Hematopoietic multipotent progenitor cell treated with erythropoietin and hydrocortisone succinate and interleukin-3 and kit ligand, for 8 days (in vitro differentiated cells): ENCODE data around the gene AMIGO3.
A peak's percentile ranks its signal among the peaks of the same experiment; 100 is the strongest.
"Not testable (repeated sequence)": the region's sequence is repeated elsewhere in the genome, so short reads cannot be mapped to it uniquely, and the experiment has no call there.

Experiments
- DNase-seq: peaks from one replicate; pipeline ENCODE4 v3.0.0-alpha.2; 2015

The AMIGO3 gene

DNA sequence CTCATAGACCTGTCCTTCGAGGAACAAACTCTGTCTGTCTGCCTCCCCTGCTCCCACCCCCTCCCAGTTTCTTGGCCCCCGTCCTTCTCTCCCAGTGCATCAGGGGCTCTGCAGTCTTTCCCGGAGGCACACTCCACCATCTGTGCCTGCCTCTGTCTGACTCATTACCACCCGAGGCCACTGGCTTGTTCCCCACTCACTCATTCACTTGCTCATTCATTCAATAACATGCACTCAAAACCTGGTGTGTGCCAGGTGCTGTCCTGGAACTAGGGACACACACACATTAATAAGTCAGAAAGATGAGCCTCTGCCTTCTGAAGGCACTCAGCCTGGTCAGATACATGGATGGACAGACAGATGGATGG, 12.4 kb downstream of the AMIGO3 start:
- no peak for DNase-seq

DNA sequence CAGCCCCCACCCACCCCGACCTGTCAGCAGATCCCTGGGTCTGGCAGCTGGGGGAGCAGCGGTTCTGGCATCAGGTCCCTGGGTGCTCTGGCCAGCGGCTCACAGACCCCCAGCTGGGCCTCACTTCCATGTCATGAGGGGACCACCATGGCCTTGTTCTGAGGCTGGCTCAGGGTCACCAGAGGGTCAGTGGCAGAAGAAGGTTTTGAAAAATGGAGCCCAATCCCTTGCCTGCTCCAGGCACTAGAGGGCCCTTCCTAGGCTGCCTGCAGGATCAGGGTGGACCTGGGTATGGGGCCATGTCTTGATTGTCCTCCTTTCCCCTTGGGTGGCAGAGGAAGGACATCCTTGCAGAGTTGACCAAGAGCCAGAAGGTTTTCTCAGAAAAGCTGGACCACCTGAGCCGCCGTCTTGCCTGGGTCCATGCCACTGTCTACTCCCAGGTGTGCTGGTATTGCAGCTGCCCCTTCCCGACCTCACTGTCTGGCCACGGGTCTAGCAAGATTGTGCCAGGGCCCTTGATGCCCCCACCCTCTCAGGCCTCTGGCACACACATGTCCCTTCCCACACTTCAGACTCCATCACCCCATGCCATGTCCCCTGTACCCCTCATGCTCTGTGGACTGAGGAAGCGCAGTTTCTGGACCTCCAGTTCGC, 12.9 kb downstream of the AMIGO3 start:
- DNase-seq: no peak

DNA sequence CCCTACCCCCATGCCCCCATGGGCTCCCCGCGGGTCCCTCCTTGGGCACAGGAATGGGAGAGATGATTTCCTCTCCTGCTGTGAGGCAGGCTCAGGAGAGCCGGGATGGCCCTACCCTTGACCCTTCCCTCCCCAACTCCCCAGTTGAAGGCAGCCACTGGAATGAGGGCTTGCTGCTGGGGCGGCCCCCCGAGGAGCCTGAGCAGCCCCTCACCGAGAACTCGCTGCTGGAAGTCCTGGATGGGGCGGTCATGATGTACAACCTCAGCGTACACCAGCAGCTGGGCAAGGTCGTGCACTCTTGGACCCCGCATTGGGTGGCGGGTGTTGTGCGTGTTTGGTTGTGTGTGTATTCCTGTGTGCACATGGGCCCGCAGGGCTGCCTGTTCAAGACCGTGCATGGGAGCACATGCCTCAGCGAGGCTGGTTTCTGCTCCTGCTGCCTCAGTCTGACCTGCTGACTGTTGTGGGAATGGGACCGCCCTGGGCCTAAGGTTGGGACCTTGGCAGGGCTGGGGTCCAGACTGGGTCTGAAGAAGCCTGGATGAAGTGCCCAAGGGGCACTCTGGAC, 14.0 kb downstream of the AMIGO3 start:
- DNase-seq: no peak

DNA sequence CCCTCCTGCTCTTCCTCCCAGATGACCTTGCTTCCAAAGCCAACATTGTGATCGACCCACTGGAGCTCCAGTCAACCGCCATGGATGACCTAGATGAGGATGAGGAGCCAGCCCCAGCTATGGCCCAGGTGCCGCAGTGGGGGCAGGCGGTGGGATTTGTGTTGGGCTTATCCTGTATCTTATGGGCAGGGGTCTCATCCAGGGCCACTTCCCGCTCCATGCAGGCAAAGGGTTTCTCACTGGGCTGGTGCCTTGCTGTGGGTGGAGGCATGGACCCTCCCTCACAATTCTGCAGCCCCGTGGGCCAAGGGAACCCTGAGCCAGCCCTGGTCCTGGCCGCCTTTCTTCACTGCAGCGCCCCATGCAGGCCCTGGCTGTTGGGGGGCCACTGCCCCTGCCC, 14.9 kb downstream of the AMIGO3 start:
- no peak for DNase-seq

DNA sequence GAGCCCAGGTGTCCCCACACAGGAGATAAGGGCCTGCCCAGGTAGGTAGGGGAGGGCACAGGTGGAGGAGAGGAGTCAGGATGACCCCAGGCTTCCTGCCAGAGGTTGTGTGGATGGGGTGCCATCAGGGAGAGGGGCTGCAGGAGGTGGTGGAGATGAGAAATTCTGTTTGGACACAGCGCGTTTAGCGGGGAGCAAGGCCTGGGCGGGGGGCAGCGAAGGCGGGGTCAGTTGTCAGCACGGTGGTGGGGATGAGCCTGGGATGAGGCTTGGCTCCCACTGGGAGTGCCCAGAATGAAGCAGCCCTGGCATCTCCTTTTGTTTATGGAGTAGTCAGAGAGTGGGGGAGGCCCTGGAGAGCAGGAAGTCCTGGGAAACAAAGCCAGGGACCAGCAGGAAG, 15.5 kb downstream of the AMIGO3 start:
- DNase-seq: no peak

DNA sequence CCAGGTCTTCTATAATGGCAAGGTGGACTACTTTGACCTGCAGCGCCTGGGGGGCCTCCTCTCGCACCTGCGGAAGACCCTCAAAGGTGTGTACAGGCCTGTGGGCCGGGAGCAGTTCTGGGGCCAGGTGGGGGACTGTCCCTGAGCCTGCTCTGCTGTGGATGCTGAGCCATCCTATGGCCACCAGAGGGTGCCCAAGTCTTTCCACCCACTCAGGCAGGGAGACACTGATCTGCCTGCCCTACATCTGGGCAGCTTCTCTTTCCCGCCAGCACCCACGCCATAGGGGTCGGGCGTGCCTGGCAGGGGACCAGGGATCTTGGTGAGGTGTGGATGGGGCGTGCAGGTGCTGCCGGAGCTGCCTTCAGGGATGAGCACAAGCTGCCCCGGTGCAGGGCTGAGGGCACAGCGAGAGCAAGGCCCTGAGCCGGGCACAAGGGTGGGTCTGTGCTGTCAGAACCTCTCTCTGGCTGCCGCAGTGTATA, 16.0 kb downstream of the AMIGO3 start:
- peak; percentile 80 for DNase-seq

DNA sequence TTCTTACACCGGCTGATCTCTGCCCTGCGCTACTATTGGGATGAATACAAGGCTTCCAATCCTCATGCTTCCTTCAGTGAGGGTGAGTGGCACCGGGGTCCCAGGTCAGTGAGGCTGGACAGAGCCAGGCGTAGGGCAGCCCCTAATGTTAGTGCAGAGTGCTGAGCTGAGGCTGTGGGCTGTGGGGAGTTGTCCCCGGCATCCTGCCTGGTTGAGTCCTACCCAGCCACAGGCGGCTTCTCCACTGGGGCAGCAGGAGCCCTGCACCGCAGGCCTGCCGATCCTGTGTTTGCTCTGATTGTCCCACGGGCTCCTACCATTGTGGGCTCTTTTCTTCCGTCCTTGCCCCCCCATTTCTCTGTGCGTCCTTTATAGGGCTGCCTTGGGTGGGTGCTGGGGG, 16.8 kb downstream of the AMIGO3 start:
- no peak for DNase-seq

DNA sequence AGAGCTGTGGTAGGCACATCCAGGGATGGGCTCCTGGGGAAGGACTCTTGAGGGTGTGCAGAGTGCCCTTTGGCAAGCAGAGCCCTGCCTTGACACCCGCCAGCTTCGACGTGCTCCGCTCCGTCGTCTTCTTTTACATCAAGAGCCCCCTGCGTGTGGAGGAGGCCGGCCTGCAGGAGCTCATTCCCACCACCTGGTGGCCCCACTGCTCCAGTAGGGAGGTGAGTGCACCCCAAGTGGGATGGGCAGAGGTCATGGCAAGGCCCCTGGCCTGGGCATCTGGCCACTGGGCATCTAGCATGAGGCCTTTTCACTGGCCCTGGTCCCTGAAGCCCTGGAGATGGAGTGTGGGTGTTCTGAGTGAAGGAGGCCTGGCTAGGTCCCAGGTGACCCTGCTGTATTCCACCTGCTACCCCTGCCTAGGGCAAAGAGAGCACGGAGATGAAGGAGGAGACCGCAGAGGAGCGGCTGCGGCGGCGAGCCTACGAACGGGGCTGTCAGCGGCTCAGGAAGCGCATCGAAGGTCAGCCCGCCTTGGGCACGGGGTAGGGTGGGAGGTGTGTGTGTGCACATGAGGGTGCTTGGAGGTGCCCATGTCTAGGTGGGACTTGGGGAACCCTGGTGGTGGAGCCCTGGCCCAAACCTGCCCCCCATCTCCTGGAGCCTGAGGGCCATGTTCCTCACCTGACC, 18.0 kb downstream of the AMIGO3 start:
- no peak for DNase-seq

DNA sequence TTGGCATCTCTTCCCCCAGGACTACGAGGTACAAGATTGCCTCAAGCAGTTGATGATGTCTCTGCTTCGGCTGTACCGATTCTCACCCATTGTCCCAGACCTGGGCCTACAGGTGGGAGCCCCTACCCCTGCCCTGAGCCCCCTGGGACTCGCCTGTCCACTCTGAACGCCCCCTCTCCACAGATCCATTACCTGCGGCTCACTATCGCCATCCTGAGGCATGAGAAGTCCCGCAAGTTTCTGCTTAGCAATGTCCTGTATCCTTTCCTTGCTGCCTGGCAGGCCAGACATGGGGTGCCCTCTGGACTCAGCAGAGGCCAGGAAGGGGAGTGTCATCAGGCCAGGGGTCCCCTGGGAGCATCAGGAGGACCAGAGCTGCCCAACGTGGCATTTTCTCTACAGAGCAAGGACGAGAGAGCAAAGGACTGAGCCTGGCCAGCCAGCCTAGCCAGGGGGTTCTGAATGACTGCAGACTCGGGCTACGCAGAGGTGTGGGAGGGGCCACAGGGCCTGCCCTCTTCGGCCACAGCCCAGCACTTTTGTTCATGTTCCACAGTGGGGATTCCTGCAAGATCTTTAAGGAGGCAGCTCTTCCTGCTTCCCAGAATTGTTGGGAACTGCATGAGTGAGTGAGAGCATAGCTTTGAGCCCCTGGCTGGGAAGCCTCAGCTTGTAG, 18.9 kb downstream of the AMIGO3 start:
- no peak for DNase-seq

DNA sequence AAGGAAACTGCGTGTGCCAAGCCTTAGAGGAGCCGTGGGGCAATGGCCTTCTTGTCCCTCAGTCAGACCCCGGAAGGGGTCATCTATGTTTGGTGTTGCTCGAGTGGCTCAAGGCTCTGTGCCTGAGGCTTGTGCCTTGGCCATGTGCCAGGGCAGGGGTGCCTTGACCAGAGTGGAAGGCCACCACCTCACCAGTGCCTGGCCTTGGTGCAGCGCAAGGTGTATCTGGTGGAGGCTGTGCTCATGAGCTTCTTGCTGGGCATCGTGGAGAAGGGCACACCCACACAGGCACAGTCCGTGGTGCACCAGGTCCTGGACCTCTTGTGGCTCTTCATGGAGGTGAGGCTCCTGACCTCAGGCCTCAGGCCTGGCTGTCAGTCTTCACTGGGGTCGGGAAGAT, 19.5 kb downstream of the AMIGO3 start:
- DNase-seq: no peak

DNA sequence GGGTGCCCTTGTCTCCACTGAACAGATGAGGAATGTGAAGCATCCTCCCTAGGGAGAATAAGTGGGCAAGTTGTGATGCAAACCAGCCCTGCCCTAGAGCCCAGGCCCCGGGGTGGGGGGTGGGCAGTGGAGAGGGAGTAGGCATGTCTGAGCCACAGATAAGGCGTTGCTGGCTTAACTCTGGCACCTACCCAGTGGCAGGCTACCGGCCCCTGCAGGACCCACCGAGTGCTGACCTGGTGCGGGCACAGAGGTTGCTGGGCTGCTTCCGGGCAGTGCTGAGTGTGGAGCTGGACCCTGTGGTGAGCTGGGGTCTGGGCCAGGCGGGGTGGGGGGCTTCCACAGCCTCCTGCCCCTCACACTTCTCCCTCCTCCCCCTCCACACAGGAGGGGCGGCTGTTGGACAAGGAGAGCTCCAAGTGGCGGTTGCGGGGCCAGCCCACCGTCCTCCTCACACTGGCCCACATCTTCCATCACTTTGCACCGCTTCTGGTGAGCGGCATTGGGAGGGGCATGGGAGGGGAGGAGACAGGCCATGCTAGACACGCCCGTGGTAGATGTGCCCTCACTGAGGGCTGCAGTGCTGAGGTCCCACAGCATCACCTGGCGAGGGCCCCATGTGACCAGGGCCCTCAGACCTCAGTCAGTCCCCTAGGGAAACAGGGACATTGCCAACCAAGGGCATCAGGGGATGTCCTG, 20.1 kb downstream of the AMIGO3 start:
- DNase-seq: peak; percentile 53

DNA sequence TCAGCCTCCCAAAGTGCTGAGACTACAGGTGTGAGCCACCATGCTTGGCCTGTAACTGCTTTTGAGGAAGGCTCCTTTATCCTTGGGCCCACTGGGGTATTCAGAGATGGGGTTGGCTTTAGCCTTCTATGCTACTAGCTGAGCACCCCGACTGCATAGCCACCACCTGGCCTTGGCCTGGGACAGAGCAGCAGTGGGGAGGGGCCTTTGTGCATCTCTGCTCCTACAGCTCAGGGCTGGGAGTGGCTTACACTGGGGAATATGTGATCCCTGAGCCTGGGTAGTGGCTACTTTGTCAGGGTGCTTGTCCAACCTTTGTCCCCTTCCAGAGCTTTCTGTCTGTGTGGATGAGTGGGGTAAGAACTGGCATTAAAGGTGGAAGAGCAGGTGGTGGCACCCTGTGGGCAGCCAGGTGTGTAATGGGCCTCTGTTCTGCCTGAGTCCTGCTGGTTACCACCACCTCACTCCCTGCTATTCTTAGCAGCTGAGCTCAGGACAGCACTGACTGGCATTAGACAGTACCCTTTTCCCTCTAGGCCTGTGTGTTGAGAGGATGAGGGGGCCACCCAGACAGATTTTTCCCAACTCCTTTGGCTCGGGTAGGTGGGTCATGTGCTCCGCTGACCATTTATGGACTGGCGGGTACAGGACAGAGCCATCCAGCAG, 24.0 kb downstream of the AMIGO3 start:
- DNase-seq: not testable (repeated sequence)

DNA sequence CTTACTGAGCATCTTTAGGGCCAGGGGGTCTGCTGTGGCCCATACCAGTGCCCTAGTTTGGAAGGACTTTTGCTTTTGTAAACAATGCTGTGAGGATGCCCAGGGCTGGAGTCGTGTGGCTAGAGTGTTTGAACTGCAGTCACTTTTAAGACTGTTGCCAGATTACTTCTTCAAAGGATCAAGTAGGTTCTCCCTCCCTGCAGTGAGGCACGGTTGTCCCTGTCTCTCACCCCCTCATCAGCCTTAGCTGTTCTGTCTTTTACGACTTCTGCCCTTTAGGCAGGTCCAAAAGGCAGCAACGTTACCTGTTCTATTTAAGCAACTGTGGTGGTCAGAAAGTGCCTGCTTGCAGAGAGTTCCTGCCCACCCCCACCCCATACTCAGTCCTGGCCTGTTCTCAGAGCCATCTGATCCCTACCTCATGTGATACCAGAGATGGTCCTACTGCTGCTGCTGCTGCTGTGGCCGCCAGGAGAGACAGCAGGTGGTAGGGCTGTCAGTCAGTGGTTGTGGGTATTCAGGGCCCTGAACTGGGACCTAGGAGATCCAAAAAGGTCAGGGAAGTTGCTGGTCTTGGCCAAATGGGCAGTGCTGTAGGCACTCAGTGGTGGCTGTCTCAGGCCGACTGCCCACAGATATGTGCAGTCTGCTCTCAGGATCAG, 24.9 kb downstream of the AMIGO3 start:
- DNase-seq: not testable (repeated sequence)

DNA sequence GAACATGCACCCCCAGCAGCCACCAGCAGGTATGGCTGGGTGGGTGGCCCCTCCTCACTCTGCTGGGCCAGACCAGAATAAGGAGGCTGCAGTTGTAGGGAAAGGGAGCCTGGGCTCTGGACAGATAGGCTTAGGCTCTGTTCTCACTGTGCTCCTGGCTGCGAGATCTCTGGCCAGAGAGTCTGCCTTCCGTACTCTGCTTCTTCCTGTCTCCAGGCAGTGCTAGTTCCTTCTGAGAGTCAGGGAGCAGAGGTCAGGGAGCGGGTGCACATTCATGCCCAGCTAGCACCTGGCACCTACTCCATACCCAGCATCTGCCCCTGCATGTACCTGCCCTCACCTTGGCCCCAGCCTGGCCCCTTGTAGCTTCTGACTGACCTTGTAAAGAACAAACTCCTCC, 28.0 kb downstream of the AMIGO3 start:
- not testable (repeated sequence) for DNase-seq

DNA sequence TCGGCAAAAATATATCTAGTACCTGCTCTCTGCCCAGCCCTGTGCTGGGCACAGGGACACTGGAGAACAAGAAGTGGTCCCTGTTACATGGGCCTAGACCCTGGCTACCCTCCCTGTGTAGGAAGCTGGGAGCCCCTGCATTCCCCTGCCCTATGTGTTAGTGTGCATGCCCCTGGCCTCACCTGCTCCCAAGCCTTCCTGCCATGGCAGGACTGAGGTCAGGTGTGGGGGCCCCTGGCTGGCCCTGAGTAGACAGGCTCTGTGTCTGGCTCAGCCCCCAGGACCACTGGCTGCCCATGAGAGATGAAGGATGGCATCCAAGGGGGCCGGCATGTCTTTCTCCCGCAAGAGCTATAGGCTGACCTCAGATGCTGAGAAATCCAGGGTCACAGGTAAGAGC, 28.6 kb downstream of the AMIGO3 start:
- DNase-seq: not testable (repeated sequence)

DNA sequence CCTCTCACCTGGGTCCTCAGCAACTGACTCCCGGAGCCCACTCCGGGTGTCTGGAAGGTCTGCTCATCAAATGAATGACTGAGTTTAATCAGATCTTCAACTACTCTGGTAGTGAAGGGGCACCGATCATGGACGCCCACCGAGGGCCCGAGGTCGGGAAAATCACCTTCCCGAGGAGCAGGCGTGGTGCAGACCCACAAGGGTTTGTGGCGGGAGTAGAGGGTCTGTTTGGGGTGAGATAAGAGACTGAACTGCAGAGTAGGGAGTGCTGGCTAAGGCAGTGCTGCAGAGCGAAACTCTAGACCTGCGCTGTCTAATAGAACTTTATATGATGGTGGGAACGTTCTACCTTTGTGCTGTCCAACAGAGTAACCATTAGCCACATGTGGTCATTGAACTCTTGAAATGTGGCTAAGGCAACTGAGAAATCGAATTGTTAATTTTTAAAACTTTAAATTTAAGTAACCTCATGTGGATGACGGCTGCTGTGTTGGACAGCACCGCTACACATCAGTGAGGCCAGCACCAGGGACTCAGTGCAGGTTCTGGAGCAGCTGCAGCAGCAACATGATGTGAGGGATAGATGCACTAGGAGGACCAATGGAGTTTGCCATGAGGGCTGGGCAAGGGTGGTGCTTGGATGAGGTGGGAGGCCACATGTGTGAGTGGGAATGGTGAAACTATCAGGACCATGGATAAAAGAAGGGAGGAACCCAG, 29.4 kb downstream of the AMIGO3 start:
- DNase-seq: peak; percentile 85

DNA sequence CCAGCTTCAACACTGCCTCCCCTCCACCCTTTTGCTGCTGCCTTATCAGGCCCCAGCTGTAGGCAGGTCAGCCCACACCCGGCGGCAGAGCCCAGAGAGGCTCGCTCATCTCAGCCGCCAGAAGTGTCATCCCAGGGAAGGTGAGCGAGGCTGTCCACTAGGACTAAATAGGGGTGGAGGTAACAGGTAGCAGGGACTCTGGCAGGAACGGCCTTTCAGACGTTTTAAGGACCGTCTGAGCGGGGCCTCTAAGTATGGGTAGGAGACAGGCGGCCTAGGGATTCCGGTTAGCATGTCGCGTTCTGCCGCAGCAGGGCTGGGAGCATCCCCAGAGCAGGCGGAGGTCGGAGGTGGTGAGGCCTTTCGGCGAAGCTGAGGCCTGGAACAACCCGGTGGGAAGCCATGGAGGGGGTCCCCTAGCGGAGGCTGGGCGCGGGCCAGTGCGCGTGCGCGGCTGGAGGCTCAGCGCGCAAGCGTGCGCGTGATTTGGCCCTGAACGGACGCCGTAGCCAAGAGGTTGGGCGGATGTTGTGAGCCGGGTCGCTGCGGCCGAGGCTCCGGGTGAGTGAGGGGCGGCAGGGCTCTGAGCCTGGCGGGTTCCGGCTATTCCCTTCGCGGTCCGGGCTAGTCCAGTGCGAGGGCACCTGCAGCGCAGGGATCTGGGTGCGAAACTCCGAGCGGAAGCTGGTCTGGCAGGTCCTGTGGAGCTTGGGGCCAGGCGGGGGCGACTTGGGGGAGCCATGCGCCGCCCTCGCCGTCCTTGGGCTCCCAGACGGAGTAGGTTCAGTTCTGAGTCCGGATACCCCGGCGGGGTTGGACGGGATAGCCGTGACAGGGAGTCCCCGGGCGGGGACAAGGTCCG, 30.2 kb downstream of the AMIGO3 start, which contains the start of the genes MST1 and RNF123:
MST1 (minus strand) TSS at position 429 of the 862 bp plus-strand sequence. CDS start 783 bp downstream, outside the sequence.
RNF123 (plus strand) TSS at position 512 of the 862 bp plus-strand sequence. CDS start 1,609 bp downstream, outside the sequence.
- DNase-seq: peak; percentile 87

DNA sequence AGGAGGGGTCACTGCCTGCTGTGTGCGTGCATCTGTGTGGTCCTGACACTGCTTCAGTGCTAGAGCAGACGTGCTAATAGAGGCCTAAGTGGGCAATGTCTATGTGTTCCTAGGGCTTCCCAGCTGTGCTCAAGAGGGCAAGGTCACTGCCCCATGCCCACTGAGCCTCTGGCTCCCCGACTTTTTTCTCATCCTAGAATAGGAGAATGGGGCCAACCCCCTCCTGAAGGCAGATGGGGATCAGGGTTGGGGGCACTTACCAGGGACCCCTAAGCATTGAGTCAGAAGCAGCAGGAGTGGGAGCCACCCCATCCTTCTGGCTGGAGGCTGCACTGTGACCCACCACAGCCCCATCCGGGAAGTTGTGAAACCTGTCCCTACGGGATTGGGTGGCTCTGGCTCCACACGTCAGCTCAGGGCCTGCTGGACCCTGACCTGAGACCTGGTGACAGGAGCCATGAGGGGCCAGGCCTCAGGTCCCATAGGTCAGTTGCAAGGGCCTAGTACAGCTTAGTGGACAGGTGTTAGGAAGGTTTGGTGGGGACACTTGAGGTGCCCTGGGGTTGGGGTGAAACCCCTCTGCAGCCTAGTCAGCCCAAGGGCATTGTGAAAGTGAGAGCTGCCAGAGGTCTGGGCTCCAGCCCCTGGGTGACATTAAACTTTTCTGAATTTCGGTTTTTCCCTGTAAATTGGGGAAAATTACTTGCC, 31.0 kb downstream of the AMIGO3 start:
- DNase-seq: not testable (repeated sequence)

DNA sequence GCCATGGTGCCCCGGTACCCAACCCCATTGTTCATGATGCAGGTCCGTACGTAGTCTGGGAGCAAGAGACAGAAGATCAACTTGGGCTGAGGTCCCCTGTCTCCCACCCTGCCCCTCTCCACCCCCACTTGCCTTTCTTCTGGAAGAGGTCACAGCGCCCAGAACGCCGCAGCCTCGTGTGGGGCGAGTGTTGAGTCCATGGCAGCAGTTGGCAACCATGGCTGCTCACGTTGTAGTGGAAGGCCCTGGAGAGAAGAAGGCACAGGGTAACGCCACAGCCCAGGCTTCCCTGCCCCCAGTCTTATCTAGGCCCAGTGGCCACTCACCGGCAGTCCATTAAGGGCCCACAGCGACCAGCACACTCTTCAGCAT, 32.1 kb downstream of the AMIGO3 start:
- not testable (repeated sequence) for DNase-seq
